ENCODE data around the gene CLEC10A.

DNA sequence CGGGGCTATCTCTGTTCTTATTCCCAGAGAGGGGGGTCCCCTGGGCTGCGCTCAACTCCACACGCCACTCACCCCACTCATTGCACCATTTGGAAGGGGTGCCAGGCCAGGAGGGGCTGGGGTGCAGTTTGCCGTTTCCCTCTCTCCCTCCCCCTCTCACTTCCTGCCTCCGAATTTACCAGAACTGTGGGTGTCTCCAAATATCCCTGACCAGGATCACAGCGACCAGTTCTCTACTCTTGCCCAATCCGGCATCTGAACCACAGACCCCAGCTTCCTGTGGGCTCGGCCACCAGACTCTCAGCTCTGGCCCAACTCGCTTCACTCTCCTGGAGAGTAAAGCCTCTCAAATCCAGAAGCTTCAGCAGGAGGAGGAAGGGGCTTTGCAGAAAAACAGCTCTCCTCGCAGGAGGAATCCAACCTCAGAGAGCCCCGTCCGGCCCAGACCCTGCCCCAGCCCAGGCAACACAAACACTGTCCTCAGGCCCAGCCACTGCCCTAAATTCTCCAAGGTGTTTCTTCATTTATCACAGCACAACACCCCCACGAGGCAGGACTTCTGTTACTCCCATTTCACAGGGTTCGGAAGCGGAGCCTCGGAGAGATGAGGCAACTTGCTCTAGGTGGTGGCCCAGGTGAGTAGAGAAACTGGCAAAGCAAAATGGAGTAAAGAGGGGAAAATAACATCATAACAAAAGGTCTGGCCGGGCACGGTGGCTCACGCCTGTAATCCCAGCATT is 35.0 kb upstream of the CLEC10A start:
- TF ChIP-seq, protein P1, sequence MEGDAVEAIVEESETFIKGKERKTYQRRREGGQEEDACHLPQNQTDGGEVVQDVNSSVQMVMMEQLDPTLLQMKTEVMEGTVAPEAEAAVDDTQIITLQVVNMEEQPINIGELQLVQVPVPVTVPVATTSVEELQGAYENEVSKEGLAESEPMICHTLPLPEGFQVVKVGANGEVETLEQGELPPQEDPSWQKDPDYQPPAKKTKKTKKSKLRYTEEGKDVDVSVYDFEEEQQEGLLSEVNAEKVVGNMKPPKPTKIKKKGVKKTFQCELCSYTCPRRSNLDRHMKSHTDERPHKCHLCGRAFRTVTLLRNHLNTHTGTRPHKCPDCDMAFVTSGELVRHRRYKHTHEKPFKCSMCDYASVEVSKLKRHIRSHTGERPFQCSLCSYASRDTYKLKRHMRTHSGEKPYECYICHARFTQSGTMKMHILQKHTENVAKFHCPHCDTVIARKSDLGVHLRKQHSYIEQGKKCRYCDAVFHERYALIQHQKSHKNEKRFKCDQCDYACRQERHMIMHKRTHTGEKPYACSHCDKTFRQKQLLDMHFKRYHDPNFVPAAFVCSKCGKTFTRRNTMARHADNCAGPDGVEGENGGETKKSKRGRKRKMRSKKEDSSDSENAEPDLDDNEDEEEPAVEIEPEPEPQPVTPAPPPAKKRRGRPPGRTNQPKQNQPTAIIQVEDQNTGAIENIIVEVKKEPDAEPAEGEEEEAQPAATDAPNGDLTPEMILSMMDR (IDR thresholded peaks at IDR 0.05), result no peak
- no peak for TF ChIP-seq POLR2A (IDR thresholded peaks at IDR 0.05)
- TF ChIP-seq POLR2AphosphoS5 (IDR thresholded peaks at IDR 0.05), result no peak
- no peak for TF ChIP-seq EP300 (IDR thresholded peaks at IDR 0.05; ENCODE audit: low read depth)

Measured in transverse colon (tissue), 4 donors.